Stomach (tissue), 9 donors: ENCODE measurements around the gene TLE7. TPM values are rescaled to one million over a fixed set of nuclear protein-coding genes. Genes with fewer than 3 reads are reported as not detected.

ENCODE experiments used
- DNase-seq, 2 donors: peaks; one replicate each; pipeline versions ENCODE4 v3.0.0 to v3.0.0-alpha.2; 2013 to 2019
- H3K27ac ChIP-seq, 5 donors: fragments of 200-600 bp in 4 of 5; sonication (generic) in 4 of 5; one replicate each; pipeline ENCODE4 v1.5.1; 2013 to 2019; ENCODE audit warnings: mild to moderate bottlenecking in 1 of 5, moderate library complexity in 1 of 5
- H3K27me3 ChIP-seq, 3 donors: fragments of 200-600 bp; sonication (generic); one replicate each; pipeline ENCODE4 v1.5.1; 2017 to 2019; ENCODE audit warnings: mixed run types in 1 of 3
- H3K36me3 ChIP-seq, 4 donors: fragments of 200-600 bp; sonication (generic); 1 replicate in 3 of 4; 2 replicates in 1 of 4; pipeline ENCODE4 v1.5.1; 2016 to 2019
- H3K4me1 ChIP-seq, 4 donors: fragments of 200-600 bp; sonication (generic); one replicate each; pipeline ENCODE4 v1.5.1; 2016 to 2019
- H3K4me3 ChIP-seq, 4 donors: fragments of 200-600 bp; sonication (generic) in 3 of 4; one replicate each; pipeline ENCODE4 v1.5.1; 2016 to 2019; ENCODE audit warnings: mild to moderate bottlenecking in 1 of 4
- H3K9me3 ChIP-seq, 4 donors: fragments of 200-600 bp; sonication (generic); one replicate each; pipeline ENCODE4 v1.5.1; 2016 to 2019
- EP300 ChIP-seq: sonication (generic); formaldehyde crosslinking; IDR thresholded peaks from one replicate; pipeline ENCODE4 v1.6.1; 2017; ENCODE audit warnings: antibody characterized with exemption
- POLR2A ChIP-seq, 4 donors: fragments of 450-650 bp; IDR thresholded peaks; one replicate each; pipeline ENCODE4 v1.6.1; 2016; ENCODE audit warnings: antibody characterized with exemption in 4 of 4, control low read depth in 2 of 4, mild to moderate bottlenecking in 1 of 4, moderate library complexity in 1 of 4
- POLR2AphosphoS5 ChIP-seq, 3 donors: sonication (generic); formaldehyde crosslinking; IDR thresholded peaks; one replicate each; pipeline ENCODE4 v1.6.1; 2016; ENCODE audit warnings: antibody characterized with exemption in 3 of 3
- whole genome bisulfite sequencing, 5 donors: extraction: QIAGEN DNeasy Blood & Tissue Kit in 3 of 5; methylation state at CpG; one replicate each; pipeline versions ENCODE4 v1.1.5 to v1.1.7; 2013 to 2018; 5-methylcytosine and 5-hydroxymethylcytosine counted together
- intact Hi-C: fragments of 100-400 bp; cut with DNase I; formaldehyde crosslinking; loops from one replicate; pipeline ENCODE4 v1.15.1; 2023; ENCODE audit warnings: low total_unique reads
- polyA plus RNA-seq, 3 donors: library from polyadenylated mRNA; stranded (reverse); fragments of 200-250 nt; gene quantifications; one replicate each; pipeline ENCODE4 v1.2.3, GENCODE V29; 2013
- total RNA-seq, 5 donors: library from RNA; depleted of rRNA; stranded (reverse); fragments of >200 nt; gene quantifications; one replicate each; pipeline versions ENCODE4 v1.1.0 to v1.2.3, GENCODE V29; 2014 to 2016
- TF ChIP-seq, protein P1 (sequence below), 7 experiments: fragments of 450-650 bp in 4 of 7; fragments of 200-600 bp in 3 of 7; sonication (generic) in 3 of 7; IDR thresholded peaks; one replicate each; pipeline ENCODE4 v1.5.1; 2016 to 2019; ENCODE audit warnings: antibody characterized with exemption in 7 of 7, control low read depth in 2 of 7, mild to moderate bottlenecking in 1 of 7
- donor health status: healthy with polysubstance abuse.
- donor health status: Bipolar disorder and iron deficiency.
- donor health status: healthy.

Gene TLE7
- total and polyA plus RNA-seq, 8 donors: not detected

- H3K4me1 ChIP-seq: peaks cover 0 to 7% (median 0%) of the 10 kb centered on the region in 4 donors
- H3K4me3 ChIP-seq: no peak overlapping the region
- TF ChIP-seq, protein P1, sequence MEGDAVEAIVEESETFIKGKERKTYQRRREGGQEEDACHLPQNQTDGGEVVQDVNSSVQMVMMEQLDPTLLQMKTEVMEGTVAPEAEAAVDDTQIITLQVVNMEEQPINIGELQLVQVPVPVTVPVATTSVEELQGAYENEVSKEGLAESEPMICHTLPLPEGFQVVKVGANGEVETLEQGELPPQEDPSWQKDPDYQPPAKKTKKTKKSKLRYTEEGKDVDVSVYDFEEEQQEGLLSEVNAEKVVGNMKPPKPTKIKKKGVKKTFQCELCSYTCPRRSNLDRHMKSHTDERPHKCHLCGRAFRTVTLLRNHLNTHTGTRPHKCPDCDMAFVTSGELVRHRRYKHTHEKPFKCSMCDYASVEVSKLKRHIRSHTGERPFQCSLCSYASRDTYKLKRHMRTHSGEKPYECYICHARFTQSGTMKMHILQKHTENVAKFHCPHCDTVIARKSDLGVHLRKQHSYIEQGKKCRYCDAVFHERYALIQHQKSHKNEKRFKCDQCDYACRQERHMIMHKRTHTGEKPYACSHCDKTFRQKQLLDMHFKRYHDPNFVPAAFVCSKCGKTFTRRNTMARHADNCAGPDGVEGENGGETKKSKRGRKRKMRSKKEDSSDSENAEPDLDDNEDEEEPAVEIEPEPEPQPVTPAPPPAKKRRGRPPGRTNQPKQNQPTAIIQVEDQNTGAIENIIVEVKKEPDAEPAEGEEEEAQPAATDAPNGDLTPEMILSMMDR (IDR thresholded peaks at IDR 0.05): no peak
- TF ChIP-seq POLR2AphosphoS5 (IDR thresholded peaks at IDR 0.05) (no peak), POLR2A (IDR thresholded peaks at IDR 0.05) (no peak), EP300 (no peak)
- 64 to 86% (median 83%) methylated on average over 2 of the region's 2 CpGs for WGBS, 5 donors
- intact Hi-C loops: no loop called here
- H3K36me3 ChIP-seq: no peaks in the 10 kb centered on the region
- H3K27me3 ChIP-seq: peaks cover 6 to 59% (median 26%) of the 10 kb centered on the region in 3 donors
- no peak for DNase-seq
- H3K9me3 ChIP-seq: no peaks in the 10 kb centered on the region
- H3K27ac ChIP-seq: no peak overlapping the region
Observed at GRCh38 chr16:71423016-71423415, 18.8 kb downstream of the TLE7 start.

DNA sequence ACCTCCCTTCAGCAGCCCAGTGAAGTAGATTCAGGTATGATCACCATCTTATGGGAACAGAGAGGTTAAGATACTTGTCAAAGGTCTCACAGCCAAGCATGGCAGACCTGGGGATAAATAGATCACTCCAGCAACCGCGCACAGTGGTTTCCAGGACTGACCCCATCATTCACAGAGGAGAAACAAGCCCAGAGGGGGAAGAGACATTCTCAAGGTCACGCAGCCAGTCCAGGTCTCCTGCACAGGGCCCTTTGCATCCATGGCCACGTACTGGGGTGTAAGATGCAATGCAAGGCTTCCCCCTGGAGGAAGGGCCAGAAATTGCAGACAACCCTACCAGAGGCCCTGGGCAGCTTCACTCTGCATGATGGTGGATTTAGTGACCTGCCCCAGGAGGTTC lies 19.9 kb downstream of the TLE7 start:
- H3K27ac ChIP-seq: no peak overlapping the region
- 55 to 80% (median 65%) methylated on average over 4 of the region's 4 CpGs for WGBS, 5 donors
- intact Hi-C loops: no loop called here
- DNase-seq: peak in 1 of 2 donors; percentile 11
- peaks cover 6 to 60% (median 22%) of the 10 kb centered on the region in 3 donors for H3K27me3 ChIP-seq
- H3K36me3 ChIP-seq: no peaks in the 10 kb centered on the region
- H3K9me3 ChIP-seq: peaks cover 0 to 4% (median 0%) of the 10 kb centered on the region in 4 donors
- TF ChIP-seq EP300 (no peak), POLR2A (IDR thresholded peaks at IDR 0.05) (no peak), POLR2AphosphoS5 (IDR thresholded peaks at IDR 0.05) (no peak)
- TF ChIP-seq, protein P1 (IDR thresholded peaks at IDR 0.05): peak in 1 of 7 experiments; percentile 16
- peaks cover 0 to 7% (median 0%) of the 10 kb centered on the region in 4 donors for H3K4me1 ChIP-seq
- H3K4me3 ChIP-seq: no peak overlapping the region

DNA sequence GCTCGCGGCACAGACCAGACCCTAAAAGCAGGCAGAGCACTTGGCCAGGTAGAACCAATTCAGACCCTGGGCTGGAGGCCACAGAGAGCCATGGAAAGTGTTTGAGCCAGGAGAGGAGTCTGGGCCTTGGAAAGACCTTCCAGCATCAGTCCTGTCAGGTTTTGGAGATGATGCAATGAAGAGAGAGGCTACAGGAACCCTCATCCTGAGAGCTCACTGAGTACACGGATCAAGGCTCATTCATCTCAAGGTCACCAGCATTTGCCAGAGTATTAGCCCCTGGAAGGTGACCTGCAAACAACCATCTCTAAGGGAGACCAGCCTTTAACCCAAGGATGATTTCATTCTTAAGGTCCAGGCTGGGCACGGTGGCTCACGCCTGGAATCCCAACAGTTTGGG lies 27.8 kb downstream of the TLE7 start:
- DNase-seq: no peak
- Histone ChIP-seq H3K4me1 (peaks cover 0 to 10% (median 9%) of the 10 kb centered on the region in 4 donors), H3K27me3 (peaks cover 0 to 74% (median 17%) of the 10 kb centered on the region in 3 donors), H3K9me3 (peaks cover 0 to 4% (median 0%) of the 10 kb centered on the region in 4 donors), H3K27ac (no peak overlapping the region), H3K4me3 (no peak overlapping the region), H3K36me3 (no peaks in the 10 kb centered on the region)
- WGBS, 5 donors: 88 to 95% (median 91%) methylated on average over 5 of the region's 5 CpGs
- intact Hi-C loops: loop anchor here (5.0 to 10.0 kb wide), 2 partner anchors 88 to 211 kb away; partner anchors contain the start of gene MARVELD3
- TF ChIP-seq EP300: no peak
- TF ChIP-seq POLR2AphosphoS5 (IDR thresholded peaks at IDR 0.05): no peak
- TF ChIP-seq, protein P1 (IDR thresholded peaks at IDR 0.05): no peak
- no peak for TF ChIP-seq POLR2A (IDR thresholded peaks at IDR 0.05)

- Histone ChIP-seq H3K27ac (no peak overlapping the region), H3K36me3 (no peaks in the 10 kb centered on the region), H3K9me3 (peaks cover 0 to 4% (median 0%) of the 10 kb centered on the region in 4 donors), H3K4me3 (no peak overlapping the region), H3K4me1 (peaks cover 0 to 10% (median 9%) of the 10 kb centered on the region in 4 donors), H3K27me3 (peaks cover 0 to 76% (median 18%) of the 10 kb centered on the region in 3 donors)
- intact Hi-C loops: loop anchor here (5.0 to 10.0 kb wide), 2 partner anchors 89 to 211 kb away; partner anchors contain the start of gene MARVELD3
- 56 to 78% (median 70%) methylated on average over 4 of the region's 4 CpGs for WGBS, 5 donors
- TF ChIP-seq EP300 (no peak), POLR2AphosphoS5 (IDR thresholded peaks at IDR 0.05) (no peak), POLR2A (IDR thresholded peaks at IDR 0.05) (no peak)
- TF ChIP-seq, protein P1 (IDR thresholded peaks at IDR 0.05): no peak
- DNase-seq: no peak
Observed at GRCh38 chr16:71413341-71413740, 28.5 kb downstream of the TLE7 start.
